SJSA1 (cell line): ENCODE results near the gene KCNH6. TPM values are rescaled to one million over a fixed set of nuclear protein-coding genes. Genes with fewer than 3 reads are reported as not detected.

ENCODE experiments used
- DNase-seq, 2 experiments: peaks; one replicate each; pipeline ENCODE4 v3.0.0-alpha.2; 2015 to 2020; ENCODE audit warnings: low spot score in 2 of 2, low read depth in 1 of 2
- H3K27ac ChIP-seq: fragments of 250-450 bp; sonication (Bioruptor Pico); 2 replicates; pipeline ENCODE4 v1.5.1; 2020; ENCODE audit warnings: mild to moderate bottlenecking, moderate library complexity
- H3K27me3 ChIP-seq: fragments of 250-450 bp; sonication (Bioruptor Pico); replicated peaks from 2 replicates; pipeline ENCODE4 v1.5.1; 2020; ENCODE audit warnings: mild to moderate bottlenecking, moderate library complexity
- H3K36me3 ChIP-seq: fragments of 250-450 bp; sonication (Bioruptor Pico); 2 replicates; pipeline ENCODE4 v1.5.1; 2020; ENCODE audit warnings: mild to moderate bottlenecking
- H3K4me1 ChIP-seq: fragments of 250-450 bp; sonication (Bioruptor Pico); replicated peaks from 2 replicates; pipeline ENCODE4 v1.6.1; 2021; ENCODE audit warnings: mild to moderate bottlenecking
- H3K4me3 ChIP-seq: fragments of 250-450 bp; sonication (Bioruptor Pico); 2 replicates; pipeline ENCODE4 v1.5.1; 2020; ENCODE audit warnings: mild to moderate bottlenecking
- H3K9me3 ChIP-seq: fragments of 250-450 bp; sonication (Bioruptor Pico); replicated peaks from 2 replicates; pipeline ENCODE4 v1.5.1; 2020; ENCODE audit warnings: mild to moderate bottlenecking
- total RNA-seq: library from RNA; depleted of rRNA; stranded (reverse); fragments of >200 nt; shearing (Covaris generic); gene quantifications from 2 replicates; pipeline ENCODE4 v1.2.3, GENCODE V29; 2014

The KCNH6 gene
- total RNA-seq, 1 experiment from 2014 or later: not detected

GRCh38 chr17:63492940-63493339 lies 30.2 kb upstream of the KCNH6 start:
- no peaks in the 10 kb centered on the region for H3K9me3 ChIP-seq
- no peak for DNase-seq
- no peak overlapping the region for H3K4me3 ChIP-seq
- peaks cover 6% of the 10 kb centered on the region for H3K4me1 ChIP-seq
- H3K27me3 ChIP-seq: no peaks in the 10 kb centered on the region
- no peak overlapping the region for H3K27ac ChIP-seq
- H3K36me3 ChIP-seq: no peaks in the 10 kb centered on the region

DNA sequence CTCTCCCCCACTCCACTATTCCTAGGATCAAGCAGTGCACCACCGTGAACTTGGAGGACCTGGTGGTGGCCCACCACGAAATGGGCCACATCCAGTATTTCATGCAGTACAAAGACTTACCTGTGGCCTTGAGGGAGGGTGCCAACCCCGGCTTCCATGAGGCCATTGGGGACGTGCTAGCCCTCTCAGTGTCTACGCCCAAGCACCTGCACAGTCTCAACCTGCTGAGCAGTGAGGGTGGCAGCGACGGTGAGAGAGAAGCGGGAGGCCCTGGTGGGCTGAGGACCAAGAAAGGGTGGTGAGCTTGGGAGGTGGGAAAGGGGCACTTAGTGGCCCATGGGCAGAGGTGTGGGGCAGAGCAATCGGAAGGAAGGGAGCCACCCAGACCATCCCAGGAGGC lies 29.7 kb upstream of the KCNH6 start:
- H3K4me3 ChIP-seq: no peak overlapping the region
- H3K27me3 ChIP-seq: no peaks in the 10 kb centered on the region
- H3K9me3 ChIP-seq: no peaks in the 10 kb centered on the region
- no peak overlapping the region for H3K27ac ChIP-seq
- H3K4me1 ChIP-seq: peaks cover 10% of the 10 kb centered on the region
- no peaks in the 10 kb centered on the region for H3K36me3 ChIP-seq
- no peak for DNase-seq

DNA sequence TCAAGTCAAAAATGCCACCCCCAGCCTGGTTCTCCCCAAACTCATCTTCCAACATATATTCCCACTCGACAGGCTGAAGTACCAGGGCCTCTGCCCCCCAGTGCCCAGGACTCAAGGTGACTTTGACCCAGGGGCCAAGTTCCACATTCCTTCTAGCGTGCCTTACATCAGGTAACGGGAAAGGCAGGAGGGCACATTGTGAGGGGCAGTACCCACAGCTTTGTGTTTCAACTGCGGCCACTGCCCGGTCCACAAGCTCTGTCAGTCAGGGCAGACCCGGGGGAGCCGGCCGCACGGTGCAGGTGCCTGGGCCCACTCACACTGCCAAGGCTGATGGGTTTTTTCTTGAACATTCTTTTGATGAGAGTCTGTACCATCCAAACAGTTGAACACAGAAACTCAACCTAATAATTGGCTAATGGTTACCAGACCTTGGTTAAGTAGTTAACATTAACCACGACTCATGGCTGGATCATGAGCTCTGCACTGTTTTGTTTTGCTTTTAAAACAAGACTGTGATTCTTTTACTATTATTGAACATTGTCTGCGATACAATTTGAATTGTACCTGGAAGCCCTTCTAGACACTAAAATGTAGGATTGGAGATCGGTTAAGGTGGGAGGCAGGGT lies 28.7 kb upstream of the KCNH6 start:
- H3K27ac ChIP-seq: no peak overlapping the region
- no peaks in the 10 kb centered on the region for H3K9me3 ChIP-seq
- no peak overlapping the region for H3K4me3 ChIP-seq
- H3K4me1 ChIP-seq: peaks cover 20% of the 10 kb centered on the region
- H3K36me3 ChIP-seq: no peaks in the 10 kb centered on the region
- no peaks in the 10 kb centered on the region for H3K27me3 ChIP-seq
- DNase-seq: no peak

DNA sequence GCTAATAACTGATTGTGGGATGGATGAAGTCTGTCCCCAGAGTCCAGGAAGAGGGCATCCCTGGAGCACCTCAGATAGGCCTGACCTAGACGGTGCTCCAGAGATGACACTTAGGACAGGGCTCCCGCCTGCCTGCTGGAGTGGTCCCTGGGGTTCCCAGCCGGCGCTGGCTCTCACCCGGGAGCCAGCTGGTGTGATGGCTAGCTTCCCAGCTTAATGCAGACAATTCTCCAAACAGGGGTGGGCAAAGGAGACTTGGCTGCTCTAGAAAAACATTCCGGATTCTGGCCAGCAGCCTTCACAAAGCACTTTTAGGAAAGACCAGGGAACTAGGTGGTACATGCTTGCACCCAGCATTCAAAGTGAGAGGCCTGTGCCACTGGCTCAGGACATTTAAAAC lies 27.7 kb upstream of the KCNH6 start:
- Histone ChIP-seq H3K4me1 (peaks cover 25% of the 10 kb centered on the region), H3K9me3 (no peaks in the 10 kb centered on the region), H3K36me3 (no peaks in the 10 kb centered on the region), H3K4me3 (no peak overlapping the region), H3K27me3 (no peaks in the 10 kb centered on the region), H3K27ac (no peak overlapping the region)
- no peak for DNase-seq

GRCh38 chr17:63496177-63496576 lies 27.0 kb upstream of the KCNH6 start:
- H3K27me3 ChIP-seq: no peaks in the 10 kb centered on the region
- H3K27ac ChIP-seq: no peak overlapping the region
- DNase-seq: no peak

GRCh38 chr17:63496663-63497400 lies 26.3 kb upstream of the KCNH6 start:
- H3K4me3 ChIP-seq: no peak overlapping the region
- H3K4me1 ChIP-seq: peaks cover 25% of the 10 kb centered on the region
- H3K9me3 ChIP-seq: no peaks in the 10 kb centered on the region
- no peak overlapping the region for H3K27ac ChIP-seq
- H3K36me3 ChIP-seq: no peaks in the 10 kb centered on the region
- no peak for DNase-seq
- no peaks in the 10 kb centered on the region for H3K27me3 ChIP-seq

More at GRCh38 chr17:63496177-63496576, 27.0 kb upstream of the KCNH6 start:
- no peaks in the 10 kb centered on the region for H3K9me3 ChIP-seq
- peaks cover 25% of the 10 kb centered on the region for H3K4me1 ChIP-seq
- H3K4me3 ChIP-seq: no peak overlapping the region
- H3K36me3 ChIP-seq: no peaks in the 10 kb centered on the region

- Histone ChIP-seq H3K27ac (peak overlapping the region; percentile 98), H3K4me1 (peaks cover 25% of the 10 kb centered on the region), H3K4me3 (no peak overlapping the region), H3K36me3 (no peaks in the 10 kb centered on the region), H3K9me3 (no peaks in the 10 kb centered on the region), H3K27me3 (no peaks in the 10 kb centered on the region)
- DNase-seq: peak; percentile 64 to 73
Observed at GRCh38 chr17:63497708-63498483, 25.3 kb upstream of the KCNH6 start.

DNA sequence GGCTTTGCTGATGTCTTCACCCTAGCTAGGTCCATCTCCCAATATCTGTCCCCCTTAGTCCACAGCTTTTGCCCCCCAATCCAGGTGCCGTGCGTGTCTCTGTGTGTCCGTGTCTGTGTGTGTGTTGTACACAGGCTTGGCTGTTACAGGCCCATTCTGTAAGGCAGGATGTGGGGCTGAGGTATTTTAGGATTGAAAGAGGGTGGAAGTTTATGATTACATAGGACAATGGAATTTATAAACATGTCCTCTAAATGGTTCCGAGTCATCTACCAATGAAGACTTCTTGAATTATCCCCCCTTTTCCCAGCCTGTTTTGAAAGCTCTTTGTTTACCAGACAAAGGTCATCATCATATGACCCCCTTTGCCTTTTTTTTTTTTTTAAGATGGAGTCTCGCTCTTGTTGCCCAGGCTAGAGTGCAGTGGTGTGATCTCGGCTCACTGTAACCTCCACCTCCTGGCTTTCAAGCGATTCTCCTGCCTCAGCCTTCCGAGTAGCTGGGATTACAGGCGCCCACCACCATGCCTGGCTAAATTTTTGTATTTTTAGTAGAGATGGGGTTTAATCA lies 24.4 kb upstream of the KCNH6 start:
- Histone ChIP-seq H3K36me3 (no peaks in the 10 kb centered on the region), H3K27me3 (no peaks in the 10 kb centered on the region), H3K27ac (peak overlapping the region; percentile 98), H3K4me3 (no peak overlapping the region), H3K9me3 (no peaks in the 10 kb centered on the region), H3K4me1 (peaks cover 25% of the 10 kb centered on the region)
- DNase-seq: peak; percentile 88 to 95

- Histone ChIP-seq H3K27ac (no peak overlapping the region), H3K4me1 (peaks cover 25% of the 10 kb centered on the region), H3K36me3 (no peaks in the 10 kb centered on the region), H3K9me3 (peaks cover 7% of the 10 kb centered on the region; the same call in 1 of the 2 replicates), H3K4me3 (no peak overlapping the region), H3K27me3 (no peaks in the 10 kb centered on the region)
- no peak for DNase-seq
Observed at GRCh38 chr17:63500543-63501390, 22.4 kb upstream of the KCNH6 start.

DNA sequence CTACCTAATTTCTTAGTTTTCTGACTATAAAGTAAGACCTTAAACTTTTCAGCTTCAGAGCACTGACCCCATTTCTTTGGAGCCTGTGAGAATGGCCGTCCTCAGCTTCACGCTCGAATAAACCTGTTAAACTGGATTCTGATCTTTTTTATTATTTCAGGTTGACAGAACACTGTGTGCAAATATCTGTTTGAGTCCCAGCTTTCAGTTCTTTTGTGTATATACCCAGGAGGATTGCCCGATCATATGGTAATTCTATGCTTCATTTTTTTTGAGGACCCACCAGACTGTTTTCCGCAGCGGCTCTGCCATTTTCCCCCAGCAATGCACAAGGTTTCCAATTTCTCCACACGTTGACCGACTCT lies 19.8 kb upstream of the KCNH6 start:
- DNase-seq: no peak
- no peak overlapping the region for H3K4me3 ChIP-seq
- peaks cover 15% of the 10 kb centered on the region for H3K4me1 ChIP-seq

DNA sequence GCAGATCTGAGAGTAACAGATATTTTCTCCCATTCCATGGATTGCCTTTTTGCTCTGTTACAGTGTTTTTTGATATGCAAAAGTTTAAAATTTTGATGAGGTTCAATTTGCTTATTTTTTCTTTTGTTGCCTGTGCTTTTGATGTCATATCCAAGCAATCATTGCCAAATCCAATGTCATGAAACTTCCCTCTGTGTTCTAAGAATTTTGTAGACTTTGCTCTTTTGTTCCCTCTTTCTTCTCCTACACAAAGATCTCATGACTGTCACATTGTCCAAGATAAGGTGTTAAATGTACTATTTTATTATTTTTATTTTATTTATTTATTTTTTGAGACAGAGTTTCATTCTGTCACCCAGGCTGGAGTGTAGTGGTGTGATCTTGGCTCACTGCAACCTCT lies 18.9 kb upstream of the KCNH6 start:
- H3K27me3 ChIP-seq: no peaks in the 10 kb centered on the region
- H3K27ac ChIP-seq: no peak overlapping the region
- H3K36me3 ChIP-seq: no peaks in the 10 kb centered on the region
- no peak for DNase-seq
- peaks cover 9% of the 10 kb centered on the region; the same call in 1 of the 2 replicates for H3K9me3 ChIP-seq
- H3K4me1 ChIP-seq: peaks cover 6% of the 10 kb centered on the region
- no peak overlapping the region for H3K4me3 ChIP-seq

More for the DNA sequence above, 19.8 kb upstream of the KCNH6 start:
- peaks cover 9% of the 10 kb centered on the region; the same call in 1 of the 2 replicates for H3K9me3 ChIP-seq
- H3K36me3 ChIP-seq: no peaks in the 10 kb centered on the region
- H3K27ac ChIP-seq: no peak overlapping the region
- H3K27me3 ChIP-seq: no peaks in the 10 kb centered on the region

DNA sequence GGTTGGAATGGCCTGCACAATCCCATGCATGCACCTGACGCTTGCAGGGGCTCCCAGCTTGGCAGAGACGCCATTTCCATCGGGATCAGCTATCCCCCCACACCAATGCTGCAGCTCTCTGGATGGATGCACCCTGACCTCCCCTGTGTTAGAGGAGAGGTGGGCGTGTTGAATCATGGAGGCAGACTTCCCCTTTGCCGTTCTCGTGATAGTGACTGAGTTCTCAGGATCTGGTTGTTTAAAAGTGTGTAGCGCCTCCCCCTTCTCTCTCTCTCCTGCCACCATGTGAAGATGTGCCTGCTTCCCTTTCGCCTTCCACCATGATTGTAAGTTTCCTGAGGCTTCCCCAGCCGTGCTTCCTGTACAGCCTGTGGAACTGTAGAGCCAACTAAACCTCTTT lies 17.8 kb upstream of the KCNH6 start:
- peaks cover 9% of the 10 kb centered on the region; the same call in 1 of the 2 replicates for H3K9me3 ChIP-seq
- no peaks in the 10 kb centered on the region for H3K36me3 ChIP-seq
- no peak overlapping the region for H3K4me3 ChIP-seq
- no peaks in the 10 kb centered on the region for H3K27me3 ChIP-seq
- no peaks in the 10 kb centered on the region for H3K4me1 ChIP-seq
- H3K27ac ChIP-seq: no peak overlapping the region
- no peak for DNase-seq

DNA sequence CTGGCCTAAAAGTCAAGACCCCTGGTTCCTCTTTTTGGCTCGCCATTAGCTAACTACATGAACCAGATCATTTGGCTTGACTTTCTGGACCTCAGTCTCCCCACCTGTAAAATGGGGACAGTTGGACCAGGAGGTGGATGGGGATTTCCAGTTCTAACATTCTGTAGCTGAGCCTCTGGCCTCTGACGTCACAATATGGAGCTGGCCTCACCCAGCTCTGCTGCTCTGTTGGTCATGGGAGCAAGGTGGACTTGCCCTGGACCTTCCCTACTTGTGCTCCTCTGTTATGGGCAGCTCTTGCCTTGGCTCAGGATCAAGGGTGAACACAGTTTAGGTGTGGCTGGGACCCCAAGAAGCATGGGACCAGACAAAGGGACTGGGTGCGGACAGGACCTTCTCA lies 16.5 kb upstream of the KCNH6 start:
- H3K27me3 ChIP-seq: no peaks in the 10 kb centered on the region
- no peaks in the 10 kb centered on the region for H3K4me1 ChIP-seq
- no peak for DNase-seq
- no peaks in the 10 kb centered on the region for H3K36me3 ChIP-seq
- H3K27ac ChIP-seq: no peak overlapping the region
- peaks cover 9% of the 10 kb centered on the region; the same call in 1 of the 2 replicates for H3K9me3 ChIP-seq
- no peak overlapping the region for H3K4me3 ChIP-seq
